ENCODE results near the gene PDE4D. TPM values are rescaled to one million over a fixed set of nuclear protein-coding genes. Genes with fewer than 3 reads are reported as not detected.

The PDE4D gene
- total RNA-seq, 1 experiment from 2014 or later: 6.5 TPM

GRCh38 chr5:58969795-58970194 is 923.7 kb downstream of the PDE4D start:
- CTCF ChIA-PET: no interaction called here
- H3K4me3 ChIP-seq (ENCODE audit: low read depth, low read length, poor library complexity, severe bottlenecking): no peak overlapping the region
- POLR2A ChIA-PET (ENCODE audit: low non-redundant PET): no interaction called here
- no peaks in the 10 kb centered on the region for H3K9me3 ChIP-seq (ENCODE audit: low read depth, low read length, poor library complexity, severe bottlenecking)
- intact Hi-C loops (cut with micrococcal nuclease; ENCODE audit: unreplicated experiment): no loop called here
- no peak overlapping the region for H3K27ac ChIP-seq (ENCODE audit: low read depth, low read length, poor library complexity, severe bottlenecking)
- H3K36me3 ChIP-seq (ENCODE audit: insufficient read depth, low read length, poor library complexity, severe bottlenecking): no peaks in the 10 kb centered on the region
- no peak for DNase-seq (ENCODE audit: low spot score)
- peaks cover 14% of the 10 kb centered on the region for H3K4me1 ChIP-seq (ENCODE audit: insufficient read depth, low read length, poor library complexity, severe bottlenecking)
- no TSS peak for BruUV-seq (replicated peaks)
- TF ChIP-seq EZH2 (IDR thresholded peaks at IDR 0.05; ENCODE audit: borderline replicate concordance, low read depth, low read length, poor library complexity, severe bottlenecking): no peak
- no peak for TF ChIP-seq CTCF (conservative IDR thresholded peaks at IDR 0.05; ENCODE audit: low read depth, low read length)
- peaks cover under 1% of the 10 kb centered on the region for H3K27me3 ChIP-seq (replicated peaks; ENCODE audit: insufficient read depth, low read depth, low read length, poor library complexity)

GRCh38 chr5:58969253-58969652 is 924.3 kb downstream of the PDE4D start:
- peaks cover 14% of the 10 kb centered on the region for H3K4me1 ChIP-seq (ENCODE audit: insufficient read depth, low read length, poor library complexity, severe bottlenecking)
- ChIA-PET POLR2A (ENCODE audit: low non-redundant PET) (no interaction called here), CTCF (no interaction called here)
- no TSS peak for BruUV-seq (replicated peaks)
- intact Hi-C loops (cut with micrococcal nuclease; ENCODE audit: unreplicated experiment): no loop called here
- H3K27ac ChIP-seq (ENCODE audit: low read depth, low read length, poor library complexity, severe bottlenecking): no peak overlapping the region
- DNase-seq (ENCODE audit: low spot score): no peak
- H3K27me3 ChIP-seq (replicated peaks; ENCODE audit: insufficient read depth, low read depth, low read length, poor library complexity): peaks cover 3% of the 10 kb centered on the region
- no peaks in the 10 kb centered on the region for H3K9me3 ChIP-seq (ENCODE audit: low read depth, low read length, poor library complexity, severe bottlenecking)
- H3K4me3 ChIP-seq (ENCODE audit: low read depth, low read length, poor library complexity, severe bottlenecking): no peak overlapping the region
- H3K36me3 ChIP-seq (ENCODE audit: insufficient read depth, low read length, poor library complexity, severe bottlenecking): no peaks in the 10 kb centered on the region
- no peak for TF ChIP-seq EZH2 (IDR thresholded peaks at IDR 0.05; ENCODE audit: borderline replicate concordance, low read depth, low read length, poor library complexity, severe bottlenecking)
- no peak for TF ChIP-seq CTCF (conservative IDR thresholded peaks at IDR 0.05; ENCODE audit: low read depth, low read length)

GRCh38 chr5:58968350-58968749 is 925.2 kb downstream of the PDE4D start:
- no peaks in the 10 kb centered on the region for H3K36me3 ChIP-seq (ENCODE audit: insufficient read depth, low read length, poor library complexity, severe bottlenecking)
- no peak overlapping the region for H3K27ac ChIP-seq (ENCODE audit: low read depth, low read length, poor library complexity, severe bottlenecking)
- CTCF ChIA-PET: no interaction called here
- TF ChIP-seq CTCF (conservative IDR thresholded peaks at IDR 0.05; ENCODE audit: low read depth, low read length): no peak
- no peak overlapping the region for H3K4me3 ChIP-seq (ENCODE audit: low read depth, low read length, poor library complexity, severe bottlenecking)
- POLR2A ChIA-PET (ENCODE audit: low non-redundant PET): no interaction called here
- intact Hi-C loops (cut with micrococcal nuclease; ENCODE audit: unreplicated experiment): no loop called here
- BruUV-seq (replicated peaks): no TSS peak
- H3K9me3 ChIP-seq (ENCODE audit: low read depth, low read length, poor library complexity, severe bottlenecking): no peaks in the 10 kb centered on the region
- peaks cover 3% of the 10 kb centered on the region for H3K27me3 ChIP-seq (replicated peaks; ENCODE audit: insufficient read depth, low read depth, low read length, poor library complexity)
- no peak for DNase-seq (ENCODE audit: low spot score)
- peaks cover 14% of the 10 kb centered on the region for H3K4me1 ChIP-seq (ENCODE audit: insufficient read depth, low read length, poor library complexity, severe bottlenecking)
